ENCODE measurements around the gene CHRM1.

DNA sequence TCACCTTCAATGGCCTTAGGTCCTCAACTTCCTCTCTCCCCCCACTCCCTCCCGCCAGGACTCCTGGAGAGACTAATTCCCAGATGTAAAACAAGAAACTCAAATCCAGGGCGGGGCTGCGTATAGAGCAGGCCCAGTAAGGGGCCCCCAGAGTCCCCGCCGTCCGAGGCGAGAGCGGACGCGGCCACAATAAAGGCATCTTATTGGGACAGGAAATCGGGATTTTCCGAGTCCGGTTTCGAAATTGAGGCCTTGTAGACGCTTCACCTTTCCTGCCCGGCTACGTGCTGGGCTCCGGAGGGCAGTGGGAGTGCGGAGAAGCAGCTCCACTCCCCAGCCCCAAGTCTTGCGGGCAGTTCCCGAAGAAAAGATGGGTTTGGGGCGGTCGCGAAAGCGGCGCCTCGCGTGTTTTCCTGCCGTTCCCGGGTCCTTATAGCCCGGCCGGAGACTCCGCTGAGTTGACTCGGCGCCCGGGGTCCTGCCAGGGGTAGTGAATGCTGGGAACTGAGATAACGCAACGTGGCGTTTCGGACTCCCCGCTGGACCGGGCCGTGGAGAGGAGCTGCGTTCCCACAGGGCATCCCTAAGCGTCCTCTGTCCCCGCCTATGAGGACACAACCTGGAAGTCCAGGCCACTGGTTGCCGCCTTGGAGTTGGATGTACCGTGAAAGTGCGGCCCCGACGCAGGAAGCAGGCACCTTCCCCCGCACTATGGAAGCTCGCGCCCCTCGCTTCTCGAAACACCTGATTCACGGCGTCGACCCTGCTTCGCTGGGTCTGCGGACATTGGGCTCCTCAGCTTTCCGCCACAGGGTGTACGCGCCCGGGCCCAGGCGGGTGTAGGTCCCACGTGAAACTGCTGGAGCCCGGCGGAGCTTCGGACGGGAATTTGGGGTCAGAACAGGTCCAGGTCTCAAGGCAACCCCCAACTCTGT, 4.8 kb upstream of the CHRM1 start:
- TF ChIP-seq, protein P1, sequence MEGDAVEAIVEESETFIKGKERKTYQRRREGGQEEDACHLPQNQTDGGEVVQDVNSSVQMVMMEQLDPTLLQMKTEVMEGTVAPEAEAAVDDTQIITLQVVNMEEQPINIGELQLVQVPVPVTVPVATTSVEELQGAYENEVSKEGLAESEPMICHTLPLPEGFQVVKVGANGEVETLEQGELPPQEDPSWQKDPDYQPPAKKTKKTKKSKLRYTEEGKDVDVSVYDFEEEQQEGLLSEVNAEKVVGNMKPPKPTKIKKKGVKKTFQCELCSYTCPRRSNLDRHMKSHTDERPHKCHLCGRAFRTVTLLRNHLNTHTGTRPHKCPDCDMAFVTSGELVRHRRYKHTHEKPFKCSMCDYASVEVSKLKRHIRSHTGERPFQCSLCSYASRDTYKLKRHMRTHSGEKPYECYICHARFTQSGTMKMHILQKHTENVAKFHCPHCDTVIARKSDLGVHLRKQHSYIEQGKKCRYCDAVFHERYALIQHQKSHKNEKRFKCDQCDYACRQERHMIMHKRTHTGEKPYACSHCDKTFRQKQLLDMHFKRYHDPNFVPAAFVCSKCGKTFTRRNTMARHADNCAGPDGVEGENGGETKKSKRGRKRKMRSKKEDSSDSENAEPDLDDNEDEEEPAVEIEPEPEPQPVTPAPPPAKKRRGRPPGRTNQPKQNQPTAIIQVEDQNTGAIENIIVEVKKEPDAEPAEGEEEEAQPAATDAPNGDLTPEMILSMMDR (conservative IDR thresholded peaks at IDR 0.05 in 1 of 2, IDR thresholded peaks at IDR 0.05 in 1 of 2; ENCODE audit: extremely low read depth in 1 of 2, insufficient read depth in 1 of 2, low read depth in 1 of 2, low read length in 2 of 2): no peak
- peak; percentile 98 for TF ChIP-seq EZH2 (IDR thresholded peaks at IDR 0.05; ENCODE audit: borderline replicate concordance, low read length)
